NCI-H146 treated with DMSO at 0.1 percent for 48 hours (cell line): ENCODE data around the gene KLHL29.

Experiments
- DNase-seq: peaks from one replicate; lab custom pipeline; 2025; ENCODE audit not compliant: unreplicated experiment; lab: John Stamatoyannopoulos, UW

Gene KLHL29

DNA sequence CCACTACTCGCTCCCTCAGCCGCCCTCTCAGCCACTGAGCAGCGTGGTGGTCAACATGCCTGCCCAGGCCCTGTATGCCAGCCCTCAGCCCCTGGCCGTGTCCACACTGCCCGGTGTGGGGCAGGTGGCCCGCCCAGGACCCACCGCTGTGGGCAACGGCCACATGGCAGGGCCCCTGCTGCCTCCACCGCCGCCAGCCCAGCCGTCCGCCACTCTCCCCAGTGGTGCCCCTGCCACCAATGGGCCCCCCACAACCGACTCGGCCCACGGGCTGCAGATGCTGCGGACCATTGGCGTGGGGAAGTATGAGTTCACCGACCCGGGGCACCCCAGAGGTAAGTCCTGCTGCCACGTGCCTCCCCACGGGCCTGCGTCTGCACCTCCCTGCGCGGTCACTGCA is 257.5 kb downstream of the KLHL29 start:
- DNase-seq = no peak

- DNase-seq = no peak
Observed at GRCh38 chr2:23645230-23645808, 260.3 kb downstream of the KLHL29 start.

GRCh38 chr2:23647563-23647962 is 262.6 kb downstream of the KLHL29 start:
- no peak for DNase-seq

GRCh38 chr2:23649303-23649702 is 264.3 kb downstream of the KLHL29 start:
- DNase-seq = no peak

- no peak for DNase-seq
Observed at GRCh38 chr2:23649819-23650218, 264.8 kb downstream of the KLHL29 start.

DNA sequence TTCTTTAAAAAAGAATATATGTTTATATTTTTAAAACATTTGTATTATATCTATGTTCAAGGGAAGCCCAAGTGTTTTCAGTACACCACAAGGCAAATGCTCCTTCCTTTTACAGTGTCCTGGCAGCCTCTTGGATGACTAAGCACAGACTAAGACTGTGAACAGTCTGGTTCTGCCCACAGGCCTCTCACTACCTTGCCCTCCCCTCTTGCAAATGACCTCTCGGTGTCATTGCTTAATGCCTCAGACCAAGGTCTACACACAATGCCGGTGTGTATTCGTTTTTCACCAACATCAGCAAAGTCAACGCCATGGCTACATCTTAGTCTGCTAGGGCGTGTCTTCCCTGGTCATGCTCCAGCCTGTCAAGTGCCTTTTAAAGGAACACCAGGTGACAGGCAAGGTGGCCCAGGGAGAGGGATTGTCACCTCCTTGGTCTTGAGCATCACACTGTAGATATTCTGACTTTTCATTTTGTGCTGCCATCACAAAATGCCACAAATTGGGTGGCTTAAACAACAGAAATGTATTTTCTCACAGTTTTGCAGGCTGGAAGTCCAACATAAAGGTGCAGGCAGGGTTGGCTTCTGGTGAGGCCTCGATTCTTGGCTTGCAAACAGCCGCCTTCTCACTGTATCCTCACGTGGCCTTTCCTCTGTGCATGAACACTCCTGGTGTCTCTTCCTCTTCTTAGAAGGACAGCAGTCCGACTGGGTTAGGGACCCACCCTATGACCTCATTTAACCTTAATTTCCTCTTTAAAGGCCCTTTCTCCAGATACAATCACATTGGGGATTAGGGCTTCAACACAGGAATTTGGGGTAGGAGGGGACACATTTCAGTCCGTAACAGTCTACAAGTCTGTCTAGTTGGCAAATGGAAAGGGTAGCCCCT is 266.5 kb downstream of the KLHL29 start:
- DNase-seq = no peak

DNA sequence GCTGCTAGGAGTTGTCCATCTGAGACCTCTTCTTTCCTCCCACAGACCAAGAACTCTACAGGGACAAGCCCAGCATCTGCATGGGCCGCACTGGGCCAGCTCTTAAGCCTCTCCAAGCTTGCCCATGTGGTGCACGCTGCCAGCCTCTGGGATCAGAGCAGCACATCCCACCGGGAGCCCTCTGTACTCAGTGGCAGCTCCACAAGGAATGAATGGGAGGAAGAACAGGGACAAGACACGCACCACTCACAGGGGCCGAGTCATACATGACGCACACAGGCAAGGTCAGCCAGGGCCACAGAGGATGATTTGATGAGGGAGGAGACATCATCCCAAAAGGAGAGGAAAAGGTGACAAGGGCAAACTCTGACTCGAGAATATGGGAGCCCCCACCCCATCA is 268.3 kb downstream of the KLHL29 start:
- DNase-seq = no peak

DNA sequence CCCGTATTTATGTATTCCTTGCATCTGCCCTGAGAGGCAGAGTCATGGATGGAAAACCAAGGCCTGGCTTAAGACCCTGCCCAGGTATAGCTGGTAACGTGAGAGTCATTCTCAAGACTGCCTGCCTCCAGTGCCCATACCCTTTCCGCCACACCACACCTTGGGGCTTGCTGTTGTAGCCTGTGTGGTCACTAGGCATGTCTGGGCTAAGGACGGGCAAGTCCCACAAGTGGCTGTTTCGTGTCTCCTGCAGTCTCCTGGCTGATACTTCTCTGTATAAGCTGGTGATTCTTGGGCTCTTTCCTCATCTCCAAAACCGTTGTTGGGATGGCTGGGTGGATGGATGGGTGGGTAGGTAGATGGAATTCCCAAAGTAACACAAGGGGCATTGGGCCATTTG is 269.8 kb downstream of the KLHL29 start:
- no peak for DNase-seq

- no peak for DNase-seq
Observed at GRCh38 chr2:23655934-23656596, 271.1 kb downstream of the KLHL29 start.

GRCh38 chr2:23656597-23656973 is 271.6 kb downstream of the KLHL29 start:
- DNase-seq = no peak

- no peak for DNase-seq
Observed at GRCh38 chr2:23657371-23657770, 272.4 kb downstream of the KLHL29 start.

- no peak for DNase-seq
Observed at GRCh38 chr2:23657934-23658333, 273.0 kb downstream of the KLHL29 start.

DNA sequence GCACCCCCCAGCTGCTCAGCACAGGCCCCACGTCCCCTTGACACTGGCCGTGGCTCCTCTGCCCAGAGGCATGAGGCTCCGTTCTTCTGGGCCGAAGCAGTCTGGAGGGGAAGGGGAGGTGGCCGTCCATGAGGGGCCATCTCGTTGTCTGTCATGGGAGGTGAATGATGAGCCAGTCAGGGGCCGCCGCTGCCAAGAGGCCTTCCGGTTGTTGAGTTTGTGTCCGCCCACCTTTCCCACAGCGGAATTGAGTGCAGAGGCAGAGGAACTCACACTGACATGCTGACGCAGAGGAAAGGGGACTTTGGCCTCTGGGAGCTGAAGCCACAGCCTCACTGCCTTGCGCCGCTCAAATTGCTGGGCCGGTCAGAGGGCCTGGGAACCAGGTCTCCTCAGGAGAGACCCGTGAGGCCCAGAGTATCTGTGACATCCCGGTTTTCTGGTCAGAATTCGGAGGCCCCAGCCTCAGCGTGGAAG is 273.5 kb downstream of the KLHL29 start:
- no peak for DNase-seq

DNA sequence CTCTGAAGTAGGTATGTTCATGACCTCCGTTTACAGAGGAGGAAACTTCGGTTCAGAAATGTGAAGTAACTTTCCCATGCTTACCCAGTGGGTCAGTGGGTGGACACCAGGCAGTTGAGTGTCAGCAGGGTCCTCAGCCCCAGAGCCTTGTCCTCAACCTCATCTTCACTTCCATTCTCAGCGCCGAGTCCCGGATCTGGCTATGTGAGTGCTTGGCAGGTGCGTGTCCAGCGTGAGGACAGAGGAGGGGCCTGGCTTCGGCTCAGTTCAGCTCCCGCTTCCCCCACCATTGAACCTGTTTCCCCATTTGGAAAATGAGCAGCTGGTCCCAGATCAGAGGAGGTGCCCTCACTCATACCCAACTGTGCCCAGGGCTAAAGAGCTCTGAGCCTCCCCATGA is 274.3 kb downstream of the KLHL29 start:
- DNase-seq = no peak

DNA sequence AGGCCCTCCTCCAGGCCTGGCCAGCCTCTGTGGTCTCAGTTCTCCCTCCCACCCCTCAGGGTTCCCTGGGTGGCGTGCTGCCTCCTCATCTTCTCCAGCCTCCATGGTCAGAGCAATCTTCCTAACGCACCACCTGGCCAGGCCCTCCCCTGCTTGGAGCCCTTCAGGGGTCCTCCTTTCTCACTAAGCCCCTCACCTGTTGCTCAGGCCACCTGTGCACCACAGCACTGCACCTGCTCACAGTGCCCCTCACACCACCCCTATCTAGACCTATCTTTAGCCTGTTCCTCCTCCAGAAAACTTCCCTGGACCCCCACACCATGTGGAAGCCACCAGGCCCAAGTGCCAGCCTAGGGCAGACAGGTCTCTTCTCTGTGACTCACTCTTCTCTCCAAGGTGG is 274.8 kb downstream of the KLHL29 start:
- DNase-seq = peak; percentile 8

DNA sequence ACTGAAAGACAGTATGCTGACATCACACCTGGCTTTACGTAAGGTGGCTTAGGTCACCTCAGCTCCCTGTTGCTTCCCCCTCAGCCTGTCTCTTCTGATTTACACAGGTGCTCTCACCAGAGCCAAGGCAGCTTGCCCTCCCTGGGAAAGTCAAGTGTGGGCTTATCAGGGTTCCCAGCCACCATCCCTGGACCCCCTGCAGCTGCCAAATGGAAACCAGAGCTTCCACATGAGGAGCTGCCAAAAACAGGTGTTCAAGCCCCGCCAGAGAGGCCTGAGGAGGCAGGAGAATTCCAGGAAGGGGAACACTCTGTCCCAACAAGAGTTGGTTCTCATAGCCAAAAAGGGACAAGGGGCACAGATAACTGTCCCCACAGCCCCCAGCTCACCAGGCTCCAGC is 275.3 kb downstream of the KLHL29 start:
- peak; percentile 9 for DNase-seq

DNA sequence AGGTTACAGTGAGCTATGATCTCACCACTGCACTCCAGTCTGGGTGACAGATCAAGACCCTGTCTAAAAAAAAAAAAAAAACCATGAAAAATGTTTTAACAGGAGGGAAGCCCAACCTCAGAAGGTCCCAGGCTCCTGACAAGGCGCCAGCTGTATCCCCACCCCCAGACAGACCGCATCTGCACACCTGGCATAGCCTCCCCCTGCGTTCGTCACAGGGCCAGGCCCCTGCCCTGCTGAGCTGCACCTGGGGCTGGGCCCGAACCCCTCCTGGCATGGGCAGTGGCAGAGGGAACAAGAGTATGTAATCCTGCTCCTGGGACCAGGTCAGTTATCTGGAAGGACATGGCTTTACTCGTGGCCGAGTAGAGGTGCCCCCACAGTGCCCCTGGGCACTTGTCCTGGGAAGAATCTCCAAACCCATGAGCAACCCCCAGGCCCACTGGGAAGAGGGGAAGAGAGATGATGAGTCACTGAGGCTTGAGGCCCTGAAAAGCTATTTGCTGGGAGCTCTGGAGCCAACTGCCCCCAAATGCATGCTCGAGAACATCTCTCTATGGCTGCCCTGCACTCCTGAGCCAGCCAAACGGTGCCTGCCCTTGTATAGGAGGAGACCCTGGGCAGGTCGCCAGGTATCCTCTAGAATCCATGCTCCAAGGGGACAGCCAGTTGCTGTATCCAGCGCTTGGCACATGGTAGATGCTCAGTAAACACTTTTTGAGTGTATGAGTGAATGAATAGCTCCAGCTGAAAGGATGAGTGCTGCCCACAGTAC is 276.5 kb downstream of the KLHL29 start:
- no peak for DNase-seq

DNA sequence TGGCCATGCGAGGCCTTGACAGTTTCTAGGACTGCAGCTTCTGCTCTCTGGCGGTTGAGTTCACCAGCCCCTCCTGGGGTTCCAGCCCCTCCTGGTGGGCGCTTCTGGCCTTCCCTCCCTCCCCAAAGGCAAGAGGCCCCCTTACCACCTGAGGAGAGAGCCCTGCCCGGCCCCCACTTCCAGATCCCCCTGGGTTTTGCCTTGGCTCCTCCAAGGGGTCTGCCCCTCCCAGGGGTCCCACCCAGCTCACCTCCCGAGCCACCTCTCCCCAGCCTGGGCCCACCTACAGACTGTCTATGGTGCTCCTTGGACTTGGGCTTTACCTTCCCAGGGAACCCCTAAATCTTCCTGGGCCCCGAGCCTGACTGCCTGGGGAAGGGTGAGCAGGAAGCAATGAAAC is 277.5 kb downstream of the KLHL29 start:
- DNase-seq = no peak

GRCh38 chr2:23662941-23663920 is 278.3 kb downstream of the KLHL29 start:
- DNase-seq = no peak
